Stimulated activated CD4-positive, alpha-beta T cell treated with anti-CD3 and anti-CD28 coated beads, TNF-alpha, amount 100 ng/mL, for 24 hours (primary cell): ENCODE results near the gene TSC22D1.

Experiments used
- DNase-seq, 3 experiments: peaks; one replicate each; pipeline ENCODE4 v3.0.0-alpha.2; 2020; ENCODE audit warnings: low read depth in 3 of 3

Gene TSC22D1

GRCh38 chr13:44383945-44384344, 192.2 kb downstream of the TSC22D1 start:
- no peak for DNase-seq

GRCh38 chr13:44382635-44383145, 193.4 kb downstream of the TSC22D1 start:
- DNase-seq = no peak
